ENCODE measurements around the gene GALNTL6.
"Not testable (repeated sequence)": the region's sequence is repeated elsewhere in the genome, so short reads cannot be mapped to it uniquely, and the experiment has no call there.

The GALNTL6 gene

DNA sequence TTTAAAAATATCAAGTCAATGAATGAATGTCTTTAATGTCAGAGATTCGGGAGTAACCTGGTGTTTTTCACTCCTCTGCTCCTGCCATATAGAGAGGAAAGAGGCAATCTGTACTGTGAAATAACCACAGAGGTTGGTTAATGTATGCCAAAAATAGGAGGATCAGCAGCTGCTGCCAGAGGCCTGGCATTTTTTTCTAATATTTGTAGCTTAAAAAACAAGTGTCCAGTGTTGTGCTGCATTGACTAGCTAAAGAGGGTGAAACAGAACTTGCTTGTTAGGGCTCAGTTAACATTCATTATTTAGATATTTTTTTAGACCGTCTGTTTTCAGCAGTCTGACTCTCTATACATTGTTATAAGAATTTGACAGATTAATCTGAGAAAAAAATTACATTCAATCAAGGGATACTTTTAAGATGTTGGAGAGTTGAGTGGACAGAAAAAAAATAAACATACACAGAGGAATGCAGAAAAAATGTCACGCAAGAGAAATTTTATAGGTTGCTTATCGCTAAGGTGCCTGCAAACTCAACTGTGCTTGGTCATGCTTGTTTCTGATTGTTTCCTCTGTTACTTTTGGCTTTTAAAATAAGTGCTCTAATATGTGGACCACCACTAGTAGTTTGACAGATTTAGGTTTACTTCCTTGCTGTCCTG, 963.1 kb downstream of the GALNTL6 start:
- no peak for DNase-seq

DNA sequence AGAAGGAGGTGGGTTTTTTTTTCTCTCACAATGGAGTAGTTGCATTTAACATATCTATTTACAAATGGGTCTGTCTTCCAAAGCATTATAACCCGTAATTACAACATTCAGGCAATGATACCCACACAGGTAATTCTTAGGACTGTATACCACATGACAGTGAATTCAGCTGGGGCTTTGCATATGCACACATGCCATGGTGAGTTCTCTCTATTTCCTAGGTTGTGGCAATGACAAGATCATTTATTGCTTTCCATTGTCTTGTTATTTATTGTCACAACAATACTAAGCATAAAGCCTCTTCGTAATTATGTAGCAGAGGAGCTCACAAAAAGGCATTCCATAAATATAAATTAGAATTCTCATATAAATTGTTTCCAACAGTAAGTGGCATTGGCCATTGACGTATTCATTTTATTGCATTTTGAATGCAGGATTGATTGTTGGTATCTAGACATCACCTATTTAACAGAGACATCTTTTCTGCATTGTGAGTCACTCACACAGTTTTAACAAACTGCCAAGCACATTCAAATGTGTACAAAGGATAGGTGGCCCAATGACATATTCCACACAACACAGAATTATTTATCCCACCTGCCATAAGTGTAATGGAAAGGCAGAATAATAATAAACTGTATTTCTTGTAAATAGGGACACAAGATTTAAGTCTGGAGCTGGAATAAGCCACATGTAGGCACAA, 964.7 kb downstream of the GALNTL6 start:
- no peak for DNase-seq

DNA sequence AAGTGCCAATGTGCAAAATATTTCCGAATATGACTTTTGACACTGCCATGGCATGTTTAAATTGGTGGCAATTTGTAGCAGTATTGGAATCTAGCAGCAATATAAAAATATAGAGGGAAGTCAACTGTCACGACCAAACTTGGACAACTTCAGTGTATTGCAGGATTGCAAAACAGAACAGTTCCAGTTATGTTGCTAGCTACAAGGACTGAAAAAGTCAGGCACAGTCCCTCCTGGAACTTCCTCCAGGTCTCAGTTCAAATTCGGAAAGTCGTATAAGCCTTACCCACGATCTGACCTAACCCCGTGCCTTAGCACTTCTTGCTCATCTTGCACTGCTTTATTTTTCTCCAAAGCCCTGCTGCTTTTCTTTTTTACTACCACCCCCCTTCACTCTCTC, 965.4 kb downstream of the GALNTL6 start:
- DNase-seq: no peak

DNA sequence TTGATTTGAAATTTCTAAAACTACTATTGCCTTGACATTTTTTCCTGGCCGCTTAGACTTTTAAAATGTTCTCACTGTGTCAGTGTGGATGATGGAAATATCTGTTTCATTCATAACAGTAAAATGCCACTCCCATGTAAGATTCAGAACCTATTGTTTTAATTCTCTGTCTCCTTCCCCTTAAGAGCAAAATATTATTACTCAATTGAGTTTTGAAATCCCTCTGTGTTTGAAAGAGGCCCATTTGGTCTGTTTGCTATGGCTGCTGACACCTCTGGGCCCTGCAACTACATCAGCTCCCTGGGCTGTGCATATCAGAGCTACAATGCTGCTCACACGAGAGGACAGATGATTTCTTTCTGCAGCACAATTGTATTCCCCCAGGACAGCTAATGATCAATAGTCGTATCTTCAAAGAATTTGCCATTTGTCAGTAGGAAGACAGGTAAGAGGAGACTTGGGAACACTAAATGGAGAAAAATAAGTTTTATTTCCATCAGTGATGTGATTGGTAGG, 967.4 kb downstream of the GALNTL6 start:
- no peak for DNase-seq

DNA sequence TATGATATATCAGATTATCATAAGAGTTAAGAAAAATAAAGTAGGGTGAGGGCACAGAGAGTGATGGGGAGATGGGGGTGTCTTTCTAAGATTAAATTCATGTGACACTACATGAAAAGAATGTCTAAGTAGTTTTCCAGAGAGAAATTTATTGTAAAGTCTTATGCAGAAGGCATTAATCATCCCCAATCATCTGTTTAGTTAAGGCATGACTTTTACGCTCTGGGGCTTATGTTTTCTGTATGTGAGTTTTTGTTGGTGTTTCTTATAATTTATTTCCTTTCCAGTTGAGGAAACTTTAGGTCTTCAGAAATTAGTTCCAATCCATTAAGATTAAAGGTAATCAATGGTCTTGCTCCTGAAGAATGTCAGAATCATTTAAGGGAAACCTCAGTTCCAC, 972.4 kb downstream of the GALNTL6 start:
- no peak for DNase-seq

DNA sequence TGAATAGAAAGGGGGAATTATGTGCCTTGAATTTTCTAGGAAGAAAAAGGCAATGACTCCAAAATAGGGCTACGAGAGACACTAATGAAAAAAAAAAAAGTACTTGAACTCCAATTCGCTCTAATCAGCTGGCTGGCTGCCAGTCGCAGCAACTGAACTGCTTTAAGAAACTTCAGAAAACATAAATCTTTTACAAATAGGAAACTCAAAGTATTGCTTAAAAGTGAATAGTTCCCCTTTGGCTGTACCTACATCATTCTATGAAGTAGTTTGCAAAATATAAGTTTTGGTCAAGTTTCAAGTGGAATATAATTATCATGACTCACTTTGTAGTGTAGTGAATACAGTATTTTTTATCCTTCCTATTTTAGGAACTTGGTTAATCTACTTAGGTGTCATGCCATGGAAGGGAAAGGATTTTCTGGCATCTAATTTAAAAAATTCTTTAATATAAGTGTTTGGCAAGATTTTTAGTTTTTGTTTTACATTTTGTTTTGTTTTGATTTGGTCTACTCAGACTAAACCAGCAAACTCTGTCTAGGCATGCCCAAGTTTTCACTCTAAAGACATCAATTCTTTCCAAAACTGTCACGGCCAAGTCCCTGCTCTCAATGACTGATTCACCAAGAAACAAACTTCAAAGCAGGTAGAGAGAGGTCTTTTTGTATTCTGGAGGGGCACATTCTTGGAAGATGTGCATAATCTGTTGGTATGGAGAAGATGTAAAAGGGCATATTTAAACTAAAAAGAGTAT, 973.0 kb downstream of the GALNTL6 start:
- no peak for DNase-seq

DNA sequence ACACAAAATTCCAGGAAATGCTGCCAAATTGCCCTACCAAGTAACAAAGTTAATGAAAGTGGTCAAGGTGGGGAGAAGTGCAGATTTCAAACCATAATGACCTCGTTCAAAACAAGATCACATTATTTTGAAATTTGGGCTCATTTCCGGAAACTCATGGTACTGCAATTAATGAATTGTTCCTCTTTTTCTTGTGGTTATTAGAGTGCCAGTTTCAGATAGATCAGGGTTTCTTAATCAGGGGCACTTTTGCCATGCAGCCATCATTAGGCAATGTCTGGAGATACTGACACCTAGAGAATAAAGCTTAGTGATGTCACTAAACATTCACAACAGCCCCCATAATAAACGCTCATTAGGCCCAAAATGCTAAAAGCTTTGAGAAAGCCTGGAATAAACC, 973.9 kb downstream of the GALNTL6 start:
- DNase-seq: no peak

DNA sequence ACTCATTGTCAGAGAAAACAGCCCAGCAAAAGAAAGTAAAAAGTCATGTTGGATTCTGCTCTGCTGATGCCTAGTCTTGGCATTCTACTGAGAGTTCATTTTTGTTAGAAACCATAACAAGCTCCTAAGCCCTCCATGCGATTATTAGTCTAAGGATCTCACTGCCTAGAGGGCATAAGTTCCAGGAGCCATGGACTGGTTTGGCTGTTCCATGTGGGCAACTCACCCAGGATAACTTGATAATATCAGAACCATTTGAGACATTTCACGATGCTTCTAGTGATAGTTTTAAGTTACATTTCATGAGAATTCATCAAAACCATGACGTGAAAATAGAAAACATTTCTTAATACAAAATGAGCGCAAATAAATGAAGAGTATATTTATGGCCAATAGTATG, 978.6 kb downstream of the GALNTL6 start:
- DNase-seq: no peak

DNA sequence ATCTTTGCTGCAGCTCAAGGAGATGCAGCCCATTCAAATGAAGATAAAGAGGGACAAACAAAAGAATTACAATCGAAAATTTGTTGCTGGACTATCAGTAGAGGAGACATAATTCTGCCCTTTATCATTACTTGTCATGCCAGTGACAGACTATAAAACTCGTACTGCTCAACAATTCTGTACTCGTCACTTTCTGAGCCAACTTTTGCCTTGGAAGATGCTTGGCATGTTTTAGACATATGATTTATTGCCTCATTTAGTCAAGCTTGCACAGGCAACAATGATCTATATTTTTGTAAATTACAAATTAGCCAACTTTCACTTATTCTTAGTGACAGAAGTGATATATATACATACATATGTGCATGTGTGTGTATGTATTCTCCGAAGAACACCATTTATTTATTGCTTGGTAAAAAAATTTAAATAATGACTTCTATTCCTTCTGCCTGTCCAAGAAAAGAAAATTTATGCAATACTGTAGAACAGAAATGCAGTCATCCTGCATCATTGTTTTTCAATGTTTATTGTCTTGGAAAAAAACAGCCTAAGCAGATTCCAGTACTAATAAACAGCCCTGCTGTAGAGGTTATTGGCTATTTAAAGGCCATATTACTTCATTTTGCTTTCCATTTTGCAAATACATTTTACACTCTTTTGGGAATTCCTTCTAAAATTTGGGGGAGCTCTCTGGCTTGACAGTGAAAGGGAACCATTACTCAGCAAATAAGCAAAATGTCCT, 980.5 kb downstream of the GALNTL6 start:
- DNase-seq: no peak

DNA sequence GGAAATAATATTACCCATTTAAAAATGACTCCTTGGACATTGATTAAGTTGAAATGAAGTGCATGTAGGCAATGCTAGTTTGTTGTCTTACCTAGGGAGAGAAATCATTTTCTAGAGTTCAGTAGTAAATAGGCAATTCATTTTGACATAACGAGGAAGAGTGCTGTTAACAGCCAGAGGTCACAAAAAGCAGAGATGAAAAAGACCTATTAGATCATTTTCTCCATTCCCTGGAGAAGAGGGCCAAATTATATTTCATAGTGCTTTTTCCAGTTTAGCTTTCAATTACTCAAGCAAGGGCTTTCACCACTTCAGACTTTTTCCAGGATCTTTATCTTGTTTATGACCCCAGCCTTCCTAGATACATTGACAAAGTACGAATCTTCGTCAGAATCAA, 981.1 kb downstream of the GALNTL6 start:
- DNase-seq: no peak

DNA sequence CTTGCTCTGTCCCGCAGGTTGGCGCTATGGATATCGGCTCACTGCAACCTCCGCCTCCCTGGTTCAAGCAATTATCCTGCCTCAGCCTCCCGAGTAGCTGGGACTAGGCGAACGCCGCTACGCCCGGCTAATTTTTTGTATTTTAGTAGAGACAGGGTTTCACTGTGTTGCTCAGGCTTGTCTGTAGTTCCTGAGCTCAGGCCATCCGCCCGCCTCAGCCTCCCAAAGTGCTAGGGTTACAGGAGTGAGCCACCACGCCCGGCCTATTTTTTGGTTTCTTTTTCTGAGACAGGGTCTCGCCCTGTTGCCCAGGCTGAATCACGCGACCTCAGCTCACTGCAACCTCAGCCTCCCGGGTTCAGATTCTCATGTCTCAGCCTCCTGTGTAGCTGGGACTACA, 984.1 kb downstream of the GALNTL6 start:
- DNase-seq: not testable (repeated sequence)

DNA sequence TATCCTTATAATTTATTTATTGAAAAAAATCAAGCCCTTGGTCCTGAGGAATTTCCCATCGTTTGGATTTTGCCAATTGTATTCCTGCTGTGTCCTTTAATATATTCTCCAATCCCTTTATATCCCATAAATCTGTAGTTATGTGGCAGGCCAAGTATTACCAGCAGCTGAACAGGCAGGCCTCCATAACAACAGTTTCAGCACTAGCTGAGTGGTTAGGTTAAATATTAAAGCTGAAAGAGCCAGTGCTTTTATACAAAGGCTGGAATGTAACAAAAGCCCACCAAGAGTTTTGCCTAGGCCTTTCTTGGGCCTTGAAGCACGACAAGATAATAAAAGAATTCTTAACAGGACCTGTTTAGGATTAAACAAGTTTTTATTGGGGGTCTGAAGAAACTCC, 988.8 kb downstream of the GALNTL6 start:
- DNase-seq: no peak

DNA sequence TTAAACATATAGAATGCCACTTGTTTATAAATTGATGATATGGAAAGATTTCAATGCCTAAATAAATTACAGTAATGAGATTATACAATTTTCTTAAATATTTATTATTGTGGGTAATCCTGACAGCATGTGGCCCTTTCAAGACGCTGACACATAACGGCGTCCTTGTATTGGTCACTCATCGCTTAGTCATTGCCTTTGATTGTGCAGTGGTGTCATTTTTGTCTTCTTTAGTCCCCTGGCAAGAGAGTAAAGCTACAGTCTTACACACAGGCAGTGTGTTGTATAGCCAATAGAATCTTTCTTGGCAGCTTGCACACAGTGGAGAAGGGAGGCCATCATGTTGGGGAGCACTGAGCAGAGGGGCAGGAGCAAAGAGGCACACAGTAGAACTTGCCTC, 993.6 kb downstream of the GALNTL6 start:
- DNase-seq: no peak

DNA sequence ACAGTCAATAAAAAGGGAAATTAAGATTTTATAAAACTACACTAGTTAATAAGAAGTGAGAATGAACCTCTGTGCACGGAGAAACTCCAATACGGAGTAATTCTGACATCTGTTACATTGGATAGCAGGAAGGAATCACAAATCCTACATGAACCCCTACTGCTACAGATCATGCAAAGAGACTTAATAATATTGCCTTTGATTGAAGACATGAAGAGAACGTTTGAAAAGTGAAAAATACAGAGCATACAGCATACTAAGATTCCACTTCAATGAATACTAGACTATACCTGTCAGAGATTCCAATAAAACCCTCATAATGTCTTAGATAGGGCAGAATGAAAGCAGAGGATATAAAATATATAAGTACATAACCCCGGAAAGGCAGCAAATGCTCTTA, 995.0 kb downstream of the GALNTL6 start:
- no peak for DNase-seq

DNA sequence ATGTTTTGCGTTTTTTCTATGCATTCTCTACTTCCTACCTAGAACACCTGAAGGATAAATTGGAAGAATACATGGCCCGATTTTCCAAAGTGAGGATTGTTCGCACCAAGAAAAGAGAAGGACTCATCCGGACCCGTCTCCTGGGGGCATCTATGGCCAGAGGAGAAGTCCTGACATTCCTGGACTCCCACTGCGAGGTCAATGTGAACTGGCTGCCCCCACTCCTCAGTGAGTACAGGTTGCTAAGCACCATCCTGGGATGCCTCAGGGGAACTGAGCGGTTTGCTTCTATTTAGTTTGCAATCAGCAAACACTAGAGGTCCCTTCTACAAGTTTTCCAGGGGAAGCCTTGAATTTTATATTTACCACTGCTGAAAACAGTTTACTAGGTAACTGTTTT, 996.1 kb downstream of the GALNTL6 start:
- DNase-seq: peak; percentile 85

DNA sequence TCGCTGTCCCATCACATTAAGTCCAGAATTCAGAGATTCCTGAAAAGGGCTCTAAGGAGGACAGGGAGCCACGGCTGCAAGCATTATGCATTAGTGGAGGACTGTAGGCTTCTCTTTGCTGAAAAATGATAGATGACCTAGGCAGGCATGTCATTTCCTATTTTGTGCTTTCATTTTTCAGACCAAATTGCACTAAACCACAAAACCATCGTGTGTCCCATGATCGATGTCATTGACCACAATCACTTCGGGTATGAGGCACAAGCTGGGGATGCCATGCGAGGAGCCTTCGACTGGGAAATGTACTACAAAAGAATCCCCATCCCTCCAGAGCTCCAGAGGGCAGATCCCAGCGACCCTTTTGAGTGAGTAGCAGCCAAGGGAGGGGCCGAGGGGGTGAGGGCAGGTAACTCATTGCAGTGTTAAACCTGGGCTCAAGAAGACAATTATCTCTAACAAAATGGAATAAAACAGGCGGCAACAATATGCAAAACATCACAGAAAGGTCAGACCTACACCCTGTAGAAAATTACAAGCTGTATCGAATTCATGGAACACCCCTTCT, 1000.2 kb downstream of the GALNTL6 start:
- DNase-seq: no peak

DNA sequence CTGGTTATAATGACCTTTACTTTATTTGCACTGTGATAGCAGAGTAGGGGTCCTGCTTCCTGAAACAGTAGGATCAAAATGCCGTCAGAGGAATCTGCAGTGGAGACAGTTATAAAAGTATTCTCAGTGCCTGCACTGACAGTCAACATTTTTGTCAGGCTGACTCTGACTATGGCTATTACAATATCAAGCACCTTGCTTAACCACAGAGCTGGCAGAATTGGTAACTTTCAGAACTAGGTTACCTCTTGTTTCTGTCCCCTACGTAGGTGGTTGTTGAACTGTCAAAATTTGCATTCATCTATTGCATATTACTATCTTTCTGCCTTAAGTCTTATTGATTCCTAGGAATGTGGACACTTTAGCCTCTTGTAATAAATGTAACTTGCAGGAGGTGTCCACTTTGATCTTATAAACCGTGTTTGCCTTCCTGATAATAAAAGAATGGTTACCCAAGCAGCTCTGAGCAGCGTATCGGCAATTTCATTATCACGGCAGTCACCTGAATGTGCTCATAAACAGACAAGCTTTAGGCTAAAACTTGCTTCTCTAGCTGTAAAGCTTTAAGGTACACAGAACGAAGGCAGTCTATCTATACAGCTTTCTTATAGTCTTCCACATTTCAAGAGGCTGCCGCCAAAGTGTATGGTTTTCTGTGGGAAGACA, 1002.4 kb downstream of the GALNTL6 start:
- DNase-seq: no peak

DNA sequence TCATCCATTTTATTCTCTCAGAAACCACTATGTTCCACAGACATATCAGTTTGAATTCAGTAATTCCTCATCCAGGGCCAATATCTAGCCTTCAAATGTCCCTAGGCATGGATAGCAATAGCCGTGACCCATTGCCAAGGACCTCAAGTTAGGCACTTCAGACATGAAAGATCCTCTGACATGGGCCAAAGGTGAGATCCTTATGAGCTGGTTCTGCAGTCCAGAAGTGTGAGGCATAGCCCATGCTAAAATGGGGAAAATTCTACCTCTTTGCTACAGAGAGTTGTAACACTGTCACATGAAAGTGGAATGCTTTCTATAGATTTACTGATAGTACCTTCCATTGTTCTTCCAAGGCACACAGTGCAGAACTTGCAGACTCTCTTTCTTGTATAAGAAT, 1005.7 kb downstream of the GALNTL6 start:
- DNase-seq: no peak

DNA sequence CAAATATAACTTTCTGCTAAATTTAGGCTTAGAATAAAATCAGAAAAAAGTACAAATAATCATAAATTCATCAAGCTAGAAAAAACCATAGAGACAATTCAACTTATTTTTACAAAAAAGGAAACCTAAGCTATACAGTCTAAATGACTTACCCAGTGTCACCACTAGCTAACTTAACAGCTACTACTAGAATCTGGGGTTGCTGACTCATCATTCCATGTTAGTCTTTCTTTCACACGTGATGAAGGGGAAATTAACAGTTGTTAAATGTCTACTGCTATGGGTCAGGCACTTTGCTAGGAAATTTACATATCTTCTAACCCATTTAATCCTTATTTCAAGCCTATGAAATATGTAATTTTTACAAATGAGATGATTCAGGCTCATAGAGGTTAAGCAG, 1006.1 kb downstream of the GALNTL6 start:
- no peak for DNase-seq

DNA sequence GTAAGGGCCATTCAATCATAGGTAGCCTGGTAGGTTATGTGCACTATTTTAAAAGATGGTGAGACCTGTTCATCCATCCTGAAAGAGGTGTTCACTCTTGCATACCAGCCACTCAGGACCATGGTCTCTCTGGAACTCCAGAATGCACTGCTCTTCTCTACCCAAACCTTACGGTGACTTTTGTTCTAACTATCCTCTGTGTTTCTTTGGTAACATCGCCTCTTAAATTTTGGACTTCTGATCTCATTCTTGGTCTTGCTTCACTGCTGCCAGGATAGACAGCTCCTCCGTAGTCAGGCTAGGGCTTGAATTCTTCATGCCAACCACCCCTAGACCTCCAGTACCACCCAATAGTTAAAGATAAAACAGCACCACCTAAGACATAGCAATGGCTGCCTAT, 1009.1 kb downstream of the GALNTL6 start:
- DNase-seq: no peak

DNA sequence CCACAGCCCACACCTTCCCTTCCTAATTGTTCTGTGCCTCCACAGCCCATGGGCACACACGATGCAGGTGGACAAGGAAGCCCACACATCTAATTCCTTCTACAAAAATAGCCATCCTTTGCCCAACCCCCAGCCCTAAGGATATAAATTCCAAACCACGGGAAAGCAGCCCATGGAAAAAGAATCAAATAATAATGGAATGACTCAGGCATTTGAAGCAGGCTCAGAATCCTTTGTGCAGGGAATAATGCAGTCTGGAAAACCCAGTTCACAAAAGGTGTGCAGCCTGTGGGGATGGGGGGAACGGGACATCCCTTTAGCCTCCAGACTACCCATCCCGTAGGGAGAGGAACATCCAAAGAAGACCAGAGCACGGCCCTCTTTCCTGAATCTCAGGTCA, 1013.1 kb downstream of the GALNTL6 start:
- no peak for DNase-seq

DNA sequence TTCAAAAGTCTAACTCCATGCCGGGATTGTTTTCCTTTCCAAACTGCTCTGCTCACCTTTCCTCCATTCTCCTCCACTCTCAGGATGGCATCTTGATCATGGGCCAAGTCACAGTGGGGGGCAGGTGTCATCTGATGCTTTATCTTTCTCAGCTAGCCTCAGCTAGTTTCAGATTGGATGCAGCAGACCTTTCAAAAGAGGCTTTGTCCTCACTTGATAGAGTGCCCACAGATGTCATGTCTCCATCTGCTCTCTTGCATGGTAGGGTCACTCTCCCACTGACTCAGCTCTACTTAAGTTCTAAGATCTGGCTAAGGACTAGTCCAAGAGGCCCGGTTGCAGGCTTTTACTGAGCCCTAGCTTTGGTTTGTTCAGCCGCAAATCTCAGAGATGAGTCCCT, 1013.7 kb downstream of the GALNTL6 start:
- no peak for DNase-seq

Measured in islet precursor cell (in vitro differentiated cells).